IPS-20b (cell line): ENCODE measurements around the gene FADS6.

Experiments
- H3K27ac ChIP-seq: one replicate; pipeline ENCODE4 v1.5.1; 2013; ENCODE audit warnings: low read length
- H3K27me3 ChIP-seq: 2 replicates; pipeline ENCODE4 v1.6.1; 2013; ENCODE audit warnings: mild to moderate bottlenecking, low read length, inconsistent platforms; ENCODE audit not compliant: insufficient read depth
- H3K36me3 ChIP-seq: 2 replicates; pipeline ENCODE4 v1.6.1; 2013; ENCODE audit warnings: low read depth, mild to moderate bottlenecking, inconsistent platforms, low read length, moderate library complexity; ENCODE audit not compliant: insufficient read depth
- H3K4me1 ChIP-seq: 2 replicates; pipeline ENCODE4 v1.6.1; 2013; ENCODE audit warnings: mild to moderate bottlenecking, control low read depth, inconsistent platforms, low read length, moderate library complexity; ENCODE audit not compliant: insufficient read depth
- H3K4me3 ChIP-seq: 2 replicates; pipeline ENCODE4 v1.5.1; 2013; ENCODE audit warnings: mild to moderate bottlenecking, low read length, inconsistent platforms
- H3K9ac ChIP-seq: 2 replicates; pipeline ENCODE4 v1.6.1; 2013; ENCODE audit warnings: low read depth, mild to moderate bottlenecking, inconsistent platforms, low read length, moderate library complexity
- H3K9me3 ChIP-seq: 2 replicates; pipeline ENCODE4 v1.6.1; 2013; ENCODE audit warnings: mild to moderate bottlenecking, low read depth, low read length, inconsistent platforms; ENCODE audit not compliant: insufficient read depth

FADS6 gene

GRCh38 chr17:74842599-74843351, 50.7 kb downstream of the FADS6 start:
- Histone ChIP-seq H3K9ac (no peak overlapping the region), H3K9me3 (no peaks in the 10 kb centered on the region), H3K27me3 (peaks cover 69% of the 10 kb centered on the region), H3K4me1 (peaks cover 18% of the 10 kb centered on the region), H3K27ac (no peak overlapping the region), H3K4me3 (peak overlapping the region; percentile 54; the same call in 1 of the 2 replicates), H3K36me3 (no peaks in the 10 kb centered on the region)

GRCh38 chr17:74842146-74842598, 51.3 kb downstream of the FADS6 start:
- Histone ChIP-seq H3K4me3 (peak overlapping the region; percentile 54; the same call in 1 of the 2 replicates), H3K9me3 (no peaks in the 10 kb centered on the region), H3K4me1 (peaks cover 18% of the 10 kb centered on the region), H3K27me3 (peaks cover 63% of the 10 kb centered on the region), H3K9ac (no peak overlapping the region), H3K27ac (no peak overlapping the region), H3K36me3 (no peaks in the 10 kb centered on the region)

- Histone ChIP-seq H3K4me1 (peaks cover 18% of the 10 kb centered on the region), H3K4me3 (no peak overlapping the region; the same call in 1 of the 2 replicates), H3K9me3 (no peaks in the 10 kb centered on the region), H3K27ac (no peak overlapping the region), H3K27me3 (peaks cover 54% of the 10 kb centered on the region), H3K9ac (no peak overlapping the region), H3K36me3 (no peaks in the 10 kb centered on the region)
These were observed 52.3 kb downstream of the FADS6 start for GRCh38 chr17:74840989-74841666.

GRCh38 chr17:74839990-74840852, 53.2 kb downstream of the FADS6 start:
- Histone ChIP-seq H3K27me3 (peaks cover 45% of the 10 kb centered on the region), H3K9me3 (no peaks in the 10 kb centered on the region), H3K27ac (no peak overlapping the region), H3K4me3 (no peak overlapping the region; the same call in 1 of the 2 replicates), H3K4me1 (peaks cover 18% of the 10 kb centered on the region), H3K36me3 (no peaks in the 10 kb centered on the region), H3K9ac (no peak overlapping the region)

GRCh38 chr17:74838274-74838673, 55.2 kb downstream of the FADS6 start:
- H3K36me3 ChIP-seq, result no peaks in the 10 kb centered on the region
- H3K9ac ChIP-seq, result no peak overlapping the region
- no peak overlapping the region for H3K27ac ChIP-seq
- peaks cover 18% of the 10 kb centered on the region for H3K4me1 ChIP-seq
- H3K27me3 ChIP-seq, result peaks cover 26% of the 10 kb centered on the region
- H3K4me3 ChIP-seq, result no peak overlapping the region
- H3K9me3 ChIP-seq, result no peaks in the 10 kb centered on the region

- Histone ChIP-seq H3K9me3 (no peaks in the 10 kb centered on the region), H3K36me3 (no peaks in the 10 kb centered on the region), H3K4me3 (no peak overlapping the region), H3K27ac (no peak overlapping the region), H3K4me1 (peaks cover 14% of the 10 kb centered on the region), H3K9ac (no peak overlapping the region), H3K27me3 (peaks cover 15% of the 10 kb centered on the region)
These were observed 56.6 kb downstream of the FADS6 start for GRCh38 chr17:74836691-74837467.

GRCh38 chr17:74836191-74836590, 57.2 kb downstream of the FADS6 start:
- Histone ChIP-seq H3K4me3 (no peak overlapping the region), H3K27ac (no peak overlapping the region), H3K9ac (no peak overlapping the region)

GRCh38 chr17:74833501-74834377, 59.7 kb downstream of the FADS6 start:
- no peaks in the 10 kb centered on the region for H3K4me1 ChIP-seq
- H3K27me3 ChIP-seq, result no peaks in the 10 kb centered on the region
- no peak overlapping the region for H3K4me3 ChIP-seq
- H3K36me3 ChIP-seq, result no peaks in the 10 kb centered on the region
- H3K27ac ChIP-seq, result no peak overlapping the region
- H3K9ac ChIP-seq, result no peak overlapping the region
- no peaks in the 10 kb centered on the region for H3K9me3 ChIP-seq

More at GRCh38 chr17:74836191-74836590, 57.2 kb downstream of the FADS6 start:
- H3K36me3 ChIP-seq, result no peaks in the 10 kb centered on the region
- peaks cover 8% of the 10 kb centered on the region for H3K27me3 ChIP-seq
- no peaks in the 10 kb centered on the region for H3K9me3 ChIP-seq
- H3K4me1 ChIP-seq, result peaks cover 12% of the 10 kb centered on the region

GRCh38 chr17:74832421-74832820, 61.0 kb downstream of the FADS6 start:
- H3K4me1 ChIP-seq, result no peaks in the 10 kb centered on the region

GRCh38 chr17:74831444-74832146, 61.8 kb downstream of the FADS6 start:
- H3K4me1 ChIP-seq, result no peaks in the 10 kb centered on the region
- H3K9me3 ChIP-seq, result no peaks in the 10 kb centered on the region
- H3K36me3 ChIP-seq, result no peaks in the 10 kb centered on the region
- H3K4me3 ChIP-seq, result no peak overlapping the region
- no peak overlapping the region for H3K9ac ChIP-seq
- no peak overlapping the region for H3K27ac ChIP-seq
- no peaks in the 10 kb centered on the region for H3K27me3 ChIP-seq

More at GRCh38 chr17:74832421-74832820, 61.0 kb downstream of the FADS6 start:
- no peak overlapping the region for H3K9ac ChIP-seq
- H3K4me3 ChIP-seq, result no peak overlapping the region
- H3K36me3 ChIP-seq, result no peaks in the 10 kb centered on the region
- H3K27me3 ChIP-seq, result no peaks in the 10 kb centered on the region
- no peak overlapping the region for H3K27ac ChIP-seq
- no peaks in the 10 kb centered on the region for H3K9me3 ChIP-seq
